HG02840 (cell line): Measurements from ENCODE around the gene ALKBH7.

Experiments
- ATAC-seq: cut with Tn5 transposase; IDR thresholded peaks from one replicate; pipeline ENCODE4 v1.9.1; 2021; ENCODE audit warnings: mild to moderate bottlenecking, moderate library complexity, moderate number of reproducible peaks; ENCODE audit not compliant: unreplicated experiment, low FRiP score

ALKBH7 gene

GRCh38 chr19:6362351-6362801 lies 10.2 kb upstream of the ALKBH7 start:
- no peak for ATAC-seq

- no peak for ATAC-seq
These were observed 8.2 kb upstream of the ALKBH7 start for GRCh38 chr19:6364353-6364752.

GRCh38 chr19:6373096-6373812 lies 660 bp downstream of the ALKBH7 start:
- peak; percentile 42 for ATAC-seq

DNA sequence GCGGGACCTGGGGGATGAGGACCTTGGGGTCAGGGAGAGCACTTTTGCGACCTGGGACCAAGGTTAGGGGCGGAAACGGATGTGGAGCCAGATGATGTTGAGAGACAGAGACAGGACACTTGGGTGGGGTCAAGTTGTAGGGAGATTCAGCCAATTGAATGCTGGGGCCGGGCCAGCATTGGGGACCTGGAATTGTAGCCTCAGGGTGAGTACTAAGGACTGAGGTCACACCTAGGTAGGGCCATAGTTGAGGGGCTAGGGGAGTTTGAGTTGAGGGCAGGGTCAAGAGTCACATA lies 1.2 kb downstream of the ALKBH7 start:
- no peak for ATAC-seq

- no peak for ATAC-seq
These were observed 1.6 kb downstream of the ALKBH7 start for GRCh38 chr19:6374161-6374709.

DNA sequence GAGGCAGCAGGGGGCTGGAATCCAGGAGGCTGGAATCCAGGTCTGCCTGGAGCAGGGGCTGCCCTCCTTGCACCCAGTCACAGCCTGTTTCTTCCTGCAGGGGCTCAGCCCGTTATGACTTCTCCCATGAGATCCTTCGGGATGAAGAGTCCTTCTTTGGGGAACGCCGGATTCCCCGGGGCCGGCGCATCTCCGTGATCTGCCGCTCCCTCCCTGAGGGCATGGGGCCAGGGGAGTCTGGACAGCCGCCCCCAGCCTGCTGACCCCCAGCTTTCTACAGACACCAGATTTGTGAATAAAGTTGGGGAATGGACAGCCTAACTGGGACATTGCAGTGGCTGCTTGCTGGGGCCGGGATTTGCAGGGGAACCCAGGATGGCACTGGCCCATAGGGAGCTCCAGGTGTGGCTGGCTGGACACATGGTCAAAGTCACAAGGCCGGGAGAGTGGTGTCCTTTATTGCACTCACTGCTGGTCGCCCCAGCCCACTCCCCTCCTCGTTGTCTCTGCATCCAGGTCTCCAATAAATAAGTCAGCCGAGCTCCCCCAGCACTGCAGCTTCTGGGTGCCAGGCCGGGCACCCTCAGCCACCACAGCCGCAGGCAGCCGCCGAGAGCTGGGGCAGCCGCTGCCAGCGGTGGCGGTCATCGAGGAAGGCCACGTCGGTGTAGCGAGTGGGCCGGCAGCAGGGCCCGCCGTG lies 2.3 kb downstream of the ALKBH7 start:
- no peak for ATAC-seq

GRCh38 chr19:6375411-6376010 lies 2.9 kb downstream of the ALKBH7 start, which contains the start of gene PSPN:
Gene PSPN (minus strand): TSS chr19:6375933. CDS start chr19:6375849, 84 bp downstream.
- ATAC-seq, result no peak

DNA sequence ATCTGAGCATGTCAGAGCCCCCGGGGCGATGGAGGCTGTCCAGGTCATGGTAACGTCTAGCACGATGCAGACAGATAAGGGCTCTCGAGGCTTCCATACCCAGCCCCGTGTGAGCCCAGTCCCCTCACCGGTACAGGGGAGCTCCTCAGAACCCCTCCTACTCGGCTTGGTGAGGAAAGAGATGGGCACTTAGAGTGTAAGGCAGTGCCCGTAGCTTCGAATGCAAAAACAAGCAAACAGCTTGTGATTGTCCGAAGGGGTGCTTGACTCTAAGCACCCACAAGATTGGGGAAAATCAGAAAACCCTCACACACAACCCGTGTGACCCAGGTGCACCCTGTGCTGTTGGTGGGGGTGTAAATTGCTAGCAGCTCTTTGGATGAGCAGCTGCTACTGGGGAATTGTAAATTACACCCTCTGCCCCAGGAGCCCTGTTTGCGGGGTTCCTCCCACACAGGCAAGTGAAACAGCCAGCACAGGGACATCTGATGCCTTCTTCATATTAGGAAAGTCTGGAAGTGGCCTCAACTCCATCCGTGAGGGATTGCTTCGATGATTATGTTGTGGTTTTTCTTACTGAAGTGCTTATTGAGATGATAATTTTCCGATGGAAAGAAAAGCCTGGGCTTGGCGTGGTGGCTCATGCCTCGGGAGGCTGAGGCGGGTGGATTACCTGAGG lies 4.1 kb downstream of the ALKBH7 start:
- no peak for ATAC-seq

- ATAC-seq, result no peak
These were observed 5.4 kb downstream of the ALKBH7 start for GRCh38 chr19:6378041-6378440.

GRCh38 chr19:6378486-6378885 lies 5.9 kb downstream of the ALKBH7 start:
- no peak for ATAC-seq

DNA sequence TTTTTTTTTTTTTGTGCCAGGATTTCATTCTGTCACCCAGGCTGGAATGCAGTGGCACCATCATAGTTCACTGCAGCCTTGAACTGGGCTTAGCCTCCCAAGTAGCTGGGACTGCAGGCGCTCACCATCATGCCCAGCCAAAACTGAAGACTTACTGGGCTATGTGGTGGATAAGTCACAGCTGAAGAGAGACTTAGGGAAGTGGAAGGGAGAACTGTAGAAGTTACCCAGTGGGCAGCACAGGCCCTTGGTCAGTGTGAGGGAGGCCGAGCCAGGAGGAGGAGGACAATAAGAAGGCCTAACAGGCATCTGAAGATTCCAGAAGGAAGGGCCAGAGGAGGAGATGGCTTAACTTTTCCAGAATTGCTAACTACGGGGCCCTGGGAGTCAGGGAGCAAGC lies 7.2 kb downstream of the ALKBH7 start:
- no peak for ATAC-seq

GRCh38 chr19:6381030-6381750 lies 8.6 kb downstream of the ALKBH7 start:
- no peak for ATAC-seq

DNA sequence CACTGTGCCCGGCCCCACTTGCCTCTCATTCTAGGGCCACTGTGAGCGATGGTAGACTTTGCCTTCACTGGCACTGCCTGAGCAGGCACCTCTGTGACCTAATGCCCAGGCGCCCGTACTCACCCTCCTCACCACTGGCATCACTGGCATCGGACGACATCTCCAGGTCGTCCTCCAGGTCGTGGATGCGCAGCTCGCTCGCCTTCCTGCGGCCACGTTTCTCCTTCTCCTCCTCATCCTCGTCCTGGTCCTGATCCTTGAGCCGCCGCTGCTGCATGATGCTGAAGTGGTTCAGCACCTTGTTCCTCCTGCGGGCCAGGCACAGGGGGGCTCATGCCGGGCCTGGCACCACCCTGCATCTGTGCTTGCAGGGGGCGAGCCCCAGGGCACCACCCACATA lies 10.6 kb downstream of the ALKBH7 start:
- ATAC-seq, result no peak

- no peak for ATAC-seq
These were observed 11.8 kb downstream of the ALKBH7 start for GRCh38 chr19:6384381-6384780.

DNA sequence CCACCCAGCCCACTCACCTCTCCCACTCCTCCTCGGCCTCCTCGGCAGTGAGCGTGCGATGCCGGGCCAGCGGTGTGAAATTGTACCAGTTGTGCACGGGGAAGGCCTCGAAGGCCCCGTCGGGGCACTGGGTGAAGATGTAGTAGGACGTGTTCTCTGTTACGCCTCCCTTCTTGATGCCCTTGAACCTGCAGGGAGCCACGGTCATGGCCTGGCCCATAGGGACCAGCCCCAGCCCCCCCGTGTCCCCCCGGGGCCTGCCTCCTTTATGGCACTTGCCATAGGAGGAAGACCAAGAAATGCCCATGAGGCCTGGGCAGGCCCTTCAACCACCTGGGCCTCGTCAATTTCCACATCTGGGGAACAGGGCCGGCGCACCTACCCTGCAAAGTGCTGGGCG lies 14.8 kb downstream of the ALKBH7 start:
- no peak for ATAC-seq

- no peak for ATAC-seq
These were observed 19.9 kb downstream of the ALKBH7 start for GRCh38 chr19:6392221-6393073.

DNA sequence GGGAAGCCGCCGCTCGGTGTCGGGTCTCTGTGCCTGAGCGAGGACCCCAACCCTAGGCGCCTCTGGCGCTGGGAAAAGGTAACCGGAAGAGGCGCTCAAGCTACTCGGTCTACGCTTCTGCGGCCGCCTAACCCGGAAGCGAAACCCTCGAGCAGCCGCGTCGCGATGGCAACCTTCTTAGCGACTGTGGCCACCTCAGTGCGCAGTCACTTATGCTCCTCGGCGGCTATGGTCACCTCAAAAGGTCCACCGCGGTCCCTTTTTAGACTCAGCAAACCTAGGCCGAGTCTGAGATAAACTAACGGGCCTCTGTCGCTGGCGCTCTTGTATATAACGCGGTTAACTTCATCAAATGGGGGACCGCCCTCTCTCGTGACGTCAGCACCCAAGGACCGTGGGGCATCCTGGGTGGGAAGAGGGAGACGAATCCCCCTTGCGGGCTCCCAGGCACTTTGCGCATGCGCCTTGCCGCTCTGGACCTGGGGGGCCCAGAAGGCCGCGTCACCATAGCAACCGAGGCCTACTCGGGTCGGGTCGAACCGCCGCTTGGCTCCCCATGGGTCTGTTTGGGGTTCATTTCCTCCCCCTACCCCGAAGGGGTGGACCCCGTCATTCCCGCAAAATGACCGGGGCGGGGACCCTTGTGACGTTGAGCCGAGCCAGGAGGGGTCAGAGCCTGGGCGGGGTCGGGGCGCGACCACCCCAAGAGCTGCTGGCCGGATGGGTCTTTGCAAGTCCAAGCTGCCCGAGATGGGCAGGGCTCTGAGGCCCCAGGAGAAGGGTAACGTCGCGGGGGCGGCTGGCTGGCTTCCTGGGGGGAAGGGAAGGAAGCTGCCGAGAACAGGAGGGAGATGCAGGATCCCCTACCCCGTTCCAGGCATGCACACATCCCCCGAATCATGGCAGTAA lies 20.7 kb downstream of the ALKBH7 start, which contains the start of gene GTF2F1:
GTF2F1 (minus strand) TSS at position 91 of the 909 bp plus-strand sequence. CDS start 169 bp downstream, outside the sequence.
- peak; percentile 80 for ATAC-seq

- no peak for ATAC-seq
These were observed 21.4 kb downstream of the ALKBH7 start for GRCh38 chr19:6393983-6394412.
